EH (cell line): ENCODE results near the gene EFNA2.

Experiments used
- DNase-seq: peaks from one replicate; pipeline ENCODE4 v3.0.0-alpha.2; 2015; ENCODE audit warnings: low read depth

The EFNA2 gene

DNA sequence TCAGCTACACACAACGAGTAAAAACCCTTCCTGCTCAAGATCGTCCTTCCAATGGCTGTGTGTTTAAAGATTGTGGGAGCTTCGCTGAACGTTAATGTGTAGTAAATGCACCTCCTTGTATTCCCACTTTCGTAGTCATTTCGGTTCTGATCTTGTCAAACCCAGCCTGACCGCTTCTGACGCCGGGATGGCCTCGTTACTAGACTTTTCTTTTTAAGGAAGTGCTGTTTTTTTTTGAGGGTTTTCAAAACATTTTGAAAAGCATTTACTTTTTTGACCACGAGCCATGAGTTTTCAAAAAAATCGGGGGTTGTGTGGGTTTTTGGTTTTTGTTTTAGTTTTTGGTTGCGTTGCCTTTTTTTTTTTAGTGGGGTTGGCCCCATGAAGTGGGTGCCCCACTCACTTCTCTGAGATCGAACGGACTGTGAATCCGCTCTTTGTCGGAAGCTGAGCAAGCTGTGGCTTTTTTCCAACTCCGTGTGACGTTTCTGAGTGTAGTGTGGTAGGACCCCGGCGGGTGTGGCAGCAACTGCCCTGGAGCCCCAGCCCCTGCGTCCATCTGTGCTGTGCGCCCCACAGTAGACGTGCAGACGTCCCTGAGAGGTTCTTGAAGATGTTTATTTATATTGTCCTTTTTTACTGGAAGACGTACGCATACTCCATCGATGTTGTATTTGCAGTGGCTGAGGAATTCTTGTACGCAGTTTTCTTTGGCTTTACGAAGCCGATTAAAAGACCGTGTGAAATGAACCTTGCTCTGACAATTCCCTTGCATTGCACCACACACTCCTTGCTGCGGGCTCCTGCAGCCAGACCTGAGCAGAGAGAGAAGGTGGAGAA, 13.0 kb upstream of the EFNA2 start:
- DNase-seq, result no peak

DNA sequence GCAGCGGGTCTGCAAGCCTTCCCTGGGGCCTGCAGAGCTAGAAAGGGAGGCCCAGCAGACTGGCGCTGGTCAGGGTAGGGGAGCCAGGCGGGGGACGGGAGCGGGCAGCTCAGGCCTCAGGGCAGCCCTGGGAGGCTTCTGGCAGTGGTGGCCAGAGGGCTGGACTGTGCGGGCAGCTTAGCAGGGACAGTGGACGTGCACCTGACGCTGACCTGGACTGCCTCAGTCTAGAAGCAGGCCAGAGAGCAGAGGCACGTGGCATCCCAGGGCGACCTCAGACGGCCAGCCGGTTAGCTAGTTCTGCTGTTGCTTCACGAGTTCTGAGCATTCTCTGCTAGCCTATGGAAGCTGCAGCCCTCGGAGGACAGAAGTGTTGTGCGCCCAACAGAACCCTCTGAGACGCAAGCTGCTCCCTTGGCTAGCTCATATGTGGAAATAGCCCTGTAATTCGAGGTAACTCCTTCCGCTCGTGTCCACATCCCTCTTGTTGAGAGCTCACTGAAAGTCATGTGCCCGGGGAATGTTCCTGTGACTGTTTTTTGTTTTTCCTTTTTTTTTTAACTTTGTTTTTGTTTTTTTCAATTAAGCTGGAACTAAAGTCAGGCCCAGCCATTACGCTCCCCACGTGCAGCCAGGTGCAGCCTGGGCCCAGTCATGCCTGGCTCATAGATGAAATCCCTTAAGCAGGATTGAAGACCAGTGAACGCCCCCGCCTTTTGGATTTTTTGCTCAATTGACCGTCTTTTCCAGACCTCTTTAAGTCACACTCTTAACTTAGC, 12.2 kb upstream of the EFNA2 start:
- no peak for DNase-seq

DNA sequence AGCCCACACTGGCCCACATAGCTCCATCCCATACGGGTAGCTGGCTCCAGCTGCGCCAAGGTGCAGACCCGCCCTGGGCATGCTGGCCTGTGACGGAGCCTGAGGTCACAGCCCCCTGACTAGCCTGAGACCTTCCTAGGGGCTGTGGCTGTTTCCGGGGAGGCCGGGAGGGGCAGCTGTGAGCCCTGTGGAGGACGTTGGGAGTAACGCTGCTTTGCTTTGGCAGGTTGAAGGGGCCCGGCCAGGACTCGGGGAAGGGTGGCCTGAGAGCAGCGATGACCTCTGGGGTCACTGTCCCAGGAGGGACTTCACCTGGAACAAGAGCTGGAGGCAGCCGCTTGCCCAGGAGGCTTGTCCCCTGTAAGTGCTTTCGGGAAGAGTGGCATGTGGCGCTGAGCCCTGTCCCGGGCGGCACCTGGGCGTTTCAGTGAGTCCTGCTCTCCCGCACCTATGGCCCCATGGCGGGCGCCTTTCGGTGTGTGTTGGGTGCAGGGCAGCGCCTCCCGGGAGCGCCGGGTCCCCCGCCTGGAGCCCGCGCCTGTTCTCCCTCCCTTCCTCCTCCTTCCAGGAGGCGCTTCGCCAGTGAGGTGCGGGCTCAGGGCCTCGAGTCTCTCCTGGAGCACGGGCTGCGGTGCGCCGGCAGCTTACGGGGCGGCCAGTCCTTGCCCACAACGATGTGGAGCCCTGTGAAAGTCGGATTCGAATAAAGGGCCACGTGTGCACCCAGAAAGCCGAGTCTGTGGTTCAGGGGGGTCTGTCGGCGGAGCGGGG, 11.4 kb upstream of the EFNA2 start:
- DNase-seq, result no peak

DNA sequence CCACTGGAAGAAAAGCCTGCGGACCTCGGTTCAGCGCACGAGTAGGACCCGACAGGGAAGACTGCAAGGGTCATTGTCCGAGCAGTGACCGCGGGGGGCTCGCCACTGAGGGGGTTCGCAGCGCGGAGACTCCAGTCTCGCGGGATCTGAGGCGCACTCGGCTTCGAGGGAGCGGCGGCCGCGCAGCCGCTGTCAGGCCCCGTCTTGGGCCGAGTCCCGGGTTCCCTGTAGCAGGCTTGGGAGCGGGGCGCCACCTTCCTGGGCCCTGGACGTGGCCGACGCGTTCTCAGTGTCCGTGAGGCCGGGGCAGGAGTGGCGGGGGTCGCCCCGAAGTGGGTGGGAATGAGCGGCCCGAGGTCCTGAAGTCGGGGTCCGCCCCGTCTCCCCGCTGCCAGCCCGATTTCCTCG, 10.8 kb upstream of the EFNA2 start:
- DNase-seq, result no peak

DNA sequence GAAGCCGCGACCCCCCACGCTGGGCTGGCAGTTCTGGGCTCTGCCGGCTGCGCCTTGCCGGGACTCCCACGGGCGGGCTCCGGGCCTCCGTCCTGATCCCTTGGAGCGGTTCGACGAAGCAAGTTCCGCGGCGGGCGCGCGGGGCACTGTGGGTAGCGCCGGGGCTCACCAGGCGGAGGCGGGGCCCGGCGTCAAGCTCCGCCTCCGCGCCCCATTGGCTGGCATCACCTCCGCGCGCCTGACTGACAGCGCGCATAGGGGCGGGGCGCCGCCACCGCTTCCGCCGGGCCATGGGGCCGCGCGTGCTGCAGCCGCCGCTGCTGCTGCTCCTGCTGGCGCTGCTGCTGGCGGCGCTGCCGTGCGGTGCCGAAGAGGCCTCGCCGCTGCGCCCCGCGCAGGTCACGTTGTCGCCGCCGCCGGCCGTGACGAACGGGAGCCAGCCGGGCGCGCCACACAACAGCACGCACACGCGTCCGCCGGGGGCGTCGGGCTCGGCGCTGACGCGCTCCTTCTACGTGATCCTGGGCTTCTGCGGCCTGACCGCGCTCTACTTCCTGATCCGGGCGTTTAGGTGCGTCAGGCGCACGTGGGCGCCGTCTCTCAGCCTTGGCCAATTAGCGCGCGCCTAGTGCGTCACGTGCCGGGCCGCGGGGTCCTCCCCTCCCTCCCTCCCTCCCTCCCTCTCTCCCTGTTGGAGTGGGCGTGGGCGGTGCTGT, 10.3 kb upstream of the EFNA2 start, which contains the start of gene FAM174C:
TSS of gene FAM174C (plus strand) at position 271 of the 716 bp plus-strand sequence. CDS start at position 291, 20 bp downstream.
- peak; percentile 96 for DNase-seq

DNA sequence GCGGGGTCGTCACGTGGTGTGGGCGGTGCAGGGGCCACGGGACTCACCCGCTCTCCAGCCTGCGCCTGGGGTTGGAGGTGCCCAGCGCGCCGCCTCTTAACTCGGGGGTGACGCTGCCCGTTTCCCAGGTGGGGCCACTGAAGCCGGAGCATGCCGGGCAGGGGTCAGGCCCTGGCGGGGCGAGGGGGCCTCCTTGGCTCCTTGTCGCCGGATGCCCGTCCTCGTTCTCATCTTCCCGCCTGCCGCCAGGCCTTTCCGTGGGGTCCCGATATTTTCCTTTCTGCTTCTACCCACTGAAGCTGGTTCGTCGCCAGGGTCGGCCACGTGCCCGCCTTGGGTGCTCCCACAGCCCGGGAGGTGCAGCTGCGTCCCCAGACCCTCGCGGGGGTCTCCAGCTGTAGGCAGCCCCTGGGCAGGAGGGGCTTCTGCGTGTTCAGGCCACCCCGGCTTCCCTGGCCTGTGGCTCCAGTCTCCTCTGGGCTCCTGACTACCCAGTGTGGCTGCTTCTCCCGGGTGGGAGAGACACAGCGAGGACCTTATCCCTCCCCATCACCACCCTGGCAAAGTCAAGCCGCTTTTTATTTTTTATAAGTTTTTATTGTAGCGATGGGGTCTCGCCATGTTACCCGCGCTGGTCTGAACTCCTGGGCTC, 9.6 kb upstream of the EFNA2 start:
- no peak for DNase-seq

DNA sequence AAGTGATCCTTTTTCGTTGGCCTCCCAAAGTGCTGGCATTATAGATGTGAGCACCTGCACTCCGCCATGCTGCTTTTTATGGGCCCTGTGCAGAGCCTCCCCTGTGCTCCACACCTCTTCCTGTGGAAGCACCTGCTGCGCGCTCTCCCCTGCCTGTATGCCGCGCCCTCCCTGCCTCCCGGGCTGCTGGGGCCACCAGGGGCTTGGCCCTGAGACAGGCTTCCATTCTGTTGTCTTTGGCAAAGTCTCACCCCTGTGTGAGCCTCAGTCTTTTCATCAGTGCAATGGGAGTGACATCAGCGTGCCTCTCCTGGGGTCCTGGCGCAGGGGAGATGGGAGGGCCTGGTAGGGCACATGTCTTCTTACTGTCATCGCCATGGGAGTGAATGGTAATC, 9.0 kb upstream of the EFNA2 start:
- no peak for DNase-seq

DNA sequence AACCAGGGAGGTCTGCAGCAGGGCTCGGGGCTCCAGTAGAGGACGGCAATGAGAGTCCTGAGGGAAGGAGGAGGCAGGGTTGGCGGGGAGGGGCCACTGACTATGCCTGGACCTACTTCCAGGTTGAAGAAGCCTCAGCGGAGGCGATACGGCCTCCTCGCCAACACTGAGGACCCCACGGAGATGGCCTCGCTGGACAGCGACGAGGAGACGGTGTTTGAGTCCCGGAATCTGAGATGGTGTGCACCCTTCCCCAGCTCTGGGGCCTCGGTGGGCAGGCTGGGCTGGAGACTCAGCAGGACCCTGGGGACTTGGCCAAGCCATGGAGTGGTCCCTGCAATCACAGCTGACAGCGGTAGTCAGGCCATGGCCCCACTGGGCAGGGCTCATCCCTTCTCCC, 8.6 kb upstream of the EFNA2 start:
- DNase-seq, result no peak

DNA sequence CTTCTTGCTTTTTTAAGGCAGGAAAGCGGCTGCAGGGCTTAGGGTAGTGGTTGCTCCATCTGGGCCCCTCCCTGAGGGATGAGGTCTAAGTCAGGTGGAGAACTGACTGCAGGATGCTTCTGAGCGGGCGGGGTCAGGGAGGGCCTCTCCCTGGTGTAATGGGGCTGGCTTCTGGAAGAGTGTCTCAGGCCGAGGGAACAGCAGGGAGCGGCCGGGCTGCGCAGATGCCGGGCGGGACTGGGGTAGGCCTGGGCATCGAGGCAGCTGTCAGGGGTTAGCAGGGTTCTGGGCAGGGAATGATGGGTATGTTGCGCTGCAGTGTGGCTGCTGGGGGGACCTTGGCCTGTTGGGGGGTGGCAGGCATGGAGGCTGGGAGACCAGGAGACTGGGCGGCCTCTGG, 7.6 kb upstream of the EFNA2 start:
- no peak for DNase-seq

DNA sequence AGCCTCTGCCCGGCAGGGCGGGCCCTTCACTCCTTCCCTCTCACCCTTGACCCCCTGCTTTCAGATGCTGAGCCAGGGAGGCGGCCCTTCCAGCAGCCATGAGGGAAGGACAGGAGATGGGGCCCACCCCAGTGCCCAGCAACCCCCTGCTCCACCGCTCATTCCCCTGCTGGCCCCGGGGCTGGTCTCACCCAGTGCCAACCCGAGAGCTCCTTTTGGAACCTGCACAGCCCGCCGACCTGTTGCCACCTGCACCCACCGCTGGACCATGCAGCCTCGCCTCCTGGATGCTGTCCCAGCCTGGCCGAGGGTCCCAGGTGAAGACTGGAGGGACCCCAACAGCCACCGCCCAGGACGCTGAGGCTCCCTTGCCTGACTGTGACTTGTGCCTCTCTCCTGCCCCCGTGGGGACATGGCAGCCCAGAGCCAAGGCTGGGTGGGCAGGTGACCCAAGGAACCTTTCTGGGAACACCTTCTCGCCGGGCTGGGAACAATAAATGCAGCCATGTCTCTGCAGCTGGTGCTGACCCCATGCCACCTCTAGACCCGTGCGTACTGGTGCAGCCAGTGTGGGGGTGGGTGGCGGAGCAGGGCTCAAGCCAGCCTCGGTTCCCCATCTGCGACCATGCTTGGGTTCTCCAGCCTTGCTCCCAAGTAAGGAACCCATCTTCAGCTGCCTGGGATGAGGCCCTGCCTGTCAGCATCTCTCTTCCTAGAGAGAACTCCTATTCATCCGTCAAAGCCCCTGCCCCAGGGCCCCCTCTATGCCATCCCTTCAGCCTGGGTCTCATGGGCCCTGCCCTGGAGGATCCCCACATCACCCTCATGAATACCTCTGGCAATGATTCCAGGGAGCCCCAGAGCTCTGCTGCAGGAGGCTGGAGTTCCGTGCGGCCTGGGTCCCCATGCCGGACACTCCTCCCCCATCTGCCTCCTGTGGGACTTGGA, 6.7 kb upstream of the EFNA2 start:
- DNase-seq, result no peak

DNA sequence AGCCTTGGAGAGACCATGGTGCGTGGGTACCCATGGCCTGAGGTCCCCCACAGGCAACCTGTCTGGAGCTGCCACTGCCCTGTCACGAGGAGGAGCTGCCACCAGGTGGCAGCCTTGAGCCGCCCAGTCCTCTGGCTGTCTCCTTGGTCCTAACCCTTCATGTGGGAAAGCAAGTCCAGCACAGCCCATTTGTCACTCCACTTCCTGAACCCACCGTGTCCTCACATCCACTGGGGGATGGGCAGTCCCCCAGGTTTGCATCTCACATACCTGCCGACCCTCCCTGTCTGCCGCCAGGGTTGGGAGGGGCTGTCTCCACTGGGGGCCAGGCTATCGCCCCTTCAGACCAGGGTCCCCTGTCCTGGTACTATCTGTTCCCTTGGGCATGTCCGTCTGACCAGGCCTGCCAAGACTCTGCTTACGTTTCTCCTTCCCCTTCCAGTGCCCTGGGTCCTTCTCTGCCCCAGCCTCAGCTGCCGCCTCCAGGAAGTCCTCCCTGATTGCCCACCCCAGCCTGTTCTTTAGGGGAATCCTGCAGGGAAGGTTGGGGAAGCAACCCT, 5.8 kb upstream of the EFNA2 start:
- peak; percentile 84 for DNase-seq

DNA sequence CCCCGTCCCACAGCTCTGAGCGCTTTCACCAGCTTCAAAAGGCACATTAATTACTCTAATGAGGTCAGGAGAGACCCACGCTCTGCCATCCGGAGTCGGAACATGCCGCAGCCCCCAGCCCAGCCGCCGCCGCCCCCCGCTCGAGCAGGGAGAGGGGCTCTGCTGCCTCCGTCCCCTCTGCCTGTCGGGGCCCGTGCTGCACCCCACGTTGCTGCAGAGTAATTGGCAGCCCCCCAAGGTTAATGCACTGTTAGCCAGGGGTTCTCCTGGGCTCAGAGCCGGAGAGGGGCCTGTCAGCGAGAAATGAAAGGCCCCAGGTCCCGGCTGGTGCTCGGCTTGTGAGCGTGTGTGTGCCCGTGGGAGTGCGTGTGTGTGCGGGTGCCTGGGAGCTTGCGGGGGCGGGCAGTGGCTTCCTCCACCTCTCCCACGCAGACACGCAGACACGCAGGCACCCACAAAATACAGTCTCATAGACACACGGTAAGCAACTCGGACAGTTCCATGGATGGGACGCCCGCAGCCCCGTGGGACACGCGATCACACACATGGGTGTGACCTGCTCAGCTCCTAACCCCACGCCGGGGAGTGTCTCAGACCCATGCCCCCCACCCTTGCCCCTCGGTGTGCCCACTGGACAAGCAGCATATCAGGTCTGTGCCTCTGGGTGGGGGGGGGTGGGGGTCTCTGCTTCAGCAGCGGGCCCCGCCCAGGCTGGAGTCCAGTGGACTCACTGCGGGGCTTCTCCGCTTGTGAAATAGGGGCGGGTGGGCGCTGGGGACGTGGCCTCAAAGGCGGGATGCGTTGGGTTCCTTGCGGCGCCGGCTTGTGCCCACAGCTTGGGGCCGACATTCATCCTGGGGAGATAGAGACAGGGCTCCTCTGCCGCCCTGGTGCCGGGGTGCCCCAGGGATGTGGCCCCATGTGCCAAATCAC, 4.8 kb upstream of the EFNA2 start:
- no peak for DNase-seq

DNA sequence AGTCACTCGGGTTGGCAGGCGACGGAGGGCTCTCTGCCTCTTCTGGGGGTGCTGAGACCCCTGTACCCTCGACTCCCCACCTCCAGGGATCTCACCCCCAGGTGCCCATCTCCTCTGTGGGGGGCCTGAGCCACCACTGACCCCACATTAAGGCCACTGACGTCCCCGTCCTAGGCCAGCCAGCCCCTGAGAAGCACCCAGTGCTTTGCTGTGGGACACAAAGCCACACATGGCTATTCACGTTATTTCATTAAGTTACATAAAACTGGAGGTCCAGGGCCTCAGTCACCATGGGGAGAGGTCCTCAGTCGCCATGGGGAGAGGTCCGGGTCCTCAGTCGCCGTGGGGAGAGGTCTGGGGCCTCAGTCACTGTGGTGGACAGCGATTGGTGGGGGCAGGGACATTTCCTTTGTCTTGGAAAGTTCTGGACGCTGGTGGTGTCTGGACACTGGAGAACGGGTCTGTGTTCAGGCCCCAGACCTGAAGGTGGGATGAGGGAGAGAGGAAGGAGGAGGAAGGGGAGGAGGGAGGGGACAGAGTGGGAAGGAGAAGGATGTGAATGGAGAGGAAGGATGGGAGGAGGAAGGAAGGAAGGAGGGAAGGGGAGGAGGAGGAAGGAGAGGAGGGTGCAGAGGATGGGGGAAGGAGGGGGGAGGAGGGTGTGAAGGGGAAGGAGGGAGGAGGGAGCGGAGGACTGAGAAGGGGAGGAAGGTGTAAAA, 3.9 kb upstream of the EFNA2 start:
- DNase-seq, result no peak

DNA sequence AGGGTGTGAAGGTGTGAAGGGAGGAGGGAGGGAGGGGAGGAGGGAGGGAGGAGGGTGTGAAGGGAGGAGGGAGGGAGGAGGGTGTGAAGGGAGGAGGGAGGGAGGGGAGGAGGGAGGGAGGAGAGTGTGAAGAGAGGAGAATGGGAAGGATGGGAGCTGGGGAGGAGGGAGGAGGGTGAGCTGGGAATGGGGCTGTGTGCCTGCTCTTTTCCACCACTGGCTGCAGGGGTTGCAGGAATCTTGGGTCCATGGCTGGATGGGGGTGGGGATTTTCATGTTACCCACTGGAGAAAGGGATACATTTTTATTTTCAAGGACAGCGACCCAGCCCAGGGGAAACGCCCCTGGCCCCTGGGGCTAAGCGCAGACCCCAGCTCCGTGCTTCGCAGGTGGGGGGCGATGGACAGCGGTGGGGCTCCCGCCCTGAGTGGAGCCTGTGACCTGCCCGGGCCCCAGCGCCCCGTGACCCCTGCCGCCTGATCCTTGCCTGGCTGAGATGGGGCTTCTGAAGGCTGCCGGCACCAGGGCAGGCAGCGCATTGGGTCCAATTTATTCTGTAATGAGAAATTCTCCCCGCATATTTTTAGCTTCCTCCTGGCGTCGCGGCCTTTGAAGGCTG, 3.0 kb upstream of the EFNA2 start:
- DNase-seq, result no peak

DNA sequence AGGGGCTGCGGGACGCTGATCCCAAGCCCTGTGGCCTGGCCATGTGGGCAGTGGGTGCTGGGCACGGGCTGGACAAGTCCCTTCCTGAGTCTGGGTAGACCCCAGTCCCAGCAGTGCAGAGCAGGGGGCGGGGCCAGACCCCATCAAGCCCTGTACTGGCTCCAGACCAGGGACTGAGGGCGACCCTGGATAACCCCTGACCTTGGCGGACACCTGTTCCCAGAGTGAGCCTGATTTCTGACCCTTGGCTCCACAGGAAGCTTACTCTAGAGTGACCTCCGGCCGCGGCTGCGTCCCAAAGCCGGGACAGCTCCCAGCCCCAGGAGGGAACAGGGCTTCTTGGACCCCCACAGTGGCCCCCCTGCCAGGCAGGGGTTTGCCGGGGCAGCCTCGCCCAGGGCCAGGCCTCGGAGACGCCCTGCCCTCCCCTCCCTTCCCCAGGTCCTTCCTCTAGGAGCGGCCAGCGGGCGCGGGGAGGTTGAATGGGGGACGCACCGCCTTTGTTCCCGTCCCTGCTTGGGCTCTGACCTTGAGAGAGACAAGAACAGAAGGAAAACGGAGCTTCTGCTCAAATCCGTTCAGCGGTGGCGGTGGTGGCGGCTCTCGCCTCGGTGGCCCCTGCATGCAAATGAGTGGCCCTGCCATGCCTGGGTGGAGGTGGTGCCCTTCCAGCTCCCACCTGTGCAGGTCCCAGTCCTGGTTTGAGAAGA, 2.3 kb upstream of the EFNA2 start:
- DNase-seq, result no peak

DNA sequence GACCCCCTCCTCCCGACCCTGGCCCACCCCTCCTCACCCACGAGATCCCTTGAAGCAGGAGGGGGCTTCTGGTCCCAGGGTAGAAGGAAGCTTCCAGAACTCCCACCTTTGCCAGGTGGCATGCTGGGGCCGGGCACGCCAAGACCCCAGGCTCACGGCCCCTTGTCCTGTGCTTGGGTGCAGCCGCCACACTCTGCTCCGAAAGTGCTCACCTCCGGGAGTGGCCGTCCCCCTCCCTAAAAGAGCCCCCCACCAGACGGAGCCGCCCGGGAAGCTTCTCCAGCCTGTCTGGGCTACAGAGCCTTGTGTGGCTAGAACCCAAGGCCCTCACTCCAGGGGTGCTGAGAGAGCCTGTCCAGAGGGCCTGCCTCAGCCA, 1.8 kb upstream of the EFNA2 start:
- no peak for DNase-seq
